IMR-90 (cell line): ENCODE results near the gene ARHGAP31. TPM values are rescaled to one million over a fixed set of nuclear protein-coding genes. Genes with fewer than 3 reads are reported as not detected.
A peak's percentile ranks its signal among the peaks of the same experiment; 100 is the strongest.

Experiments used
- ATAC-seq: fragments of 200-7000 bp; cut with Tn5 transposase; 2 replicates; pipeline ENCODE4 v1.9.1; 2020; ENCODE audit warnings: low read depth, mild to moderate bottlenecking, moderate library complexity
- BruUV-seq: library from RNA; stranded (reverse); fragments of 400-500 nt; replicated peaks from 2 replicates; lab custom pipeline; 2021; lab: Mats Ljungman, UMichigan
- CTCF ChIA-PET: fragments of 300-600 bp; formaldehyde crosslinking; extraction: SDS; loops from one replicate; lab custom pipeline; 2021; ENCODE audit warnings: antibody characterized with exemption; lab: Yijun Ruan, JAX
- POLR2A ChIA-PET: fragments of 300-600 bp; sonication (Branson Sonifier 250); formaldehyde crosslinking; loops from one replicate; lab custom pipeline; 2022; ENCODE audit warnings: antibody characterized with exemption; ENCODE audit not compliant: unreplicated experiment; lab: Charles Lee
- DNase-seq: peaks from one replicate; pipeline ENCODE4 v3.0.0; 2013
- H2AFZ ChIP-seq: replicated peaks from 2 replicates; pipeline ENCODE3; 2013; ENCODE audit warnings: low read length, mild to moderate bottlenecking; ENCODE audit not compliant: poor library complexity
- H2AK5ac ChIP-seq: 2 replicates; pipeline ENCODE4 v1.6.1; 2013; ENCODE audit warnings: low read depth, low read length, inconsistent platforms
- H2AK9ac ChIP-seq: replicated peaks from 2 replicates; pipeline ENCODE3; 2013; ENCODE audit warnings: mild to moderate bottlenecking, low read depth, low read length, moderate library complexity; ENCODE audit not compliant: poor library complexity
- H2BK120ac ChIP-seq: 2 replicates; pipeline ENCODE4 v1.6.1; 2013; ENCODE audit warnings: low read depth, low read length, inconsistent platforms
- H2BK15ac ChIP-seq: 3 replicates; pipeline ENCODE4 v1.6.1; 2013; ENCODE audit warnings: low read depth, low read length, inconsistent platforms
- H2BK20ac ChIP-seq: 2 replicates; pipeline ENCODE4 v1.6.1; 2013; ENCODE audit warnings: low read depth, mild to moderate bottlenecking, inconsistent platforms, low read length, moderate library complexity
- H2BK5ac ChIP-seq: 2 replicates; pipeline ENCODE4 v1.6.1; 2013; ENCODE audit warnings: mild to moderate bottlenecking, low read depth, low read length, inconsistent platforms; ENCODE audit not compliant: poor library complexity, severe bottlenecking
- H3K14ac ChIP-seq: replicated peaks from 2 replicates; pipeline ENCODE4 v1.6.1; 2013; ENCODE audit warnings: low read depth, low read length, inconsistent platforms
- H3K18ac ChIP-seq: 2 replicates; pipeline ENCODE4 v1.6.1; 2013; ENCODE audit warnings: low read depth, low read length, control low read depth
- H3K23ac ChIP-seq: 2 replicates; pipeline ENCODE4 v1.6.1; 2013; ENCODE audit warnings: low read depth, low read length, inconsistent platforms
- H3K27ac ChIP-seq: 2 replicates; pipeline ENCODE4 v1.5.1; 2013; ENCODE audit warnings: mild to moderate bottlenecking, control low read depth, low read length; ENCODE audit not compliant: insufficient read depth
- H3K27me3 ChIP-seq: 2 replicates; pipeline ENCODE4 v1.6.1; 2013; ENCODE audit warnings: low read length; ENCODE audit not compliant: control insufficient read depth, insufficient read depth
- H3K36me3 ChIP-seq: 2 replicates; pipeline ENCODE4 v1.6.1; 2013; ENCODE audit warnings: low read length, mixed read lengths; ENCODE audit not compliant: control insufficient read depth, insufficient read depth
- H3K4ac ChIP-seq: 2 replicates; pipeline ENCODE4 v1.6.1; 2013; ENCODE audit warnings: low read depth, low read length, inconsistent platforms
- H3K4me1 ChIP-seq: 2 replicates; pipeline ENCODE4 v1.6.1; 2013; ENCODE audit warnings: low read length, mixed read lengths; ENCODE audit not compliant: control insufficient read depth, insufficient read depth
- H3K4me2 ChIP-seq: 2 replicates; pipeline ENCODE4 v1.6.1; 2013; ENCODE audit warnings: low read depth, mild to moderate bottlenecking, control low read depth, low read length, moderate library complexity
- H3K4me3 ChIP-seq: 2 replicates; pipeline ENCODE4 v1.5.1; 2013; ENCODE audit warnings: low read depth, mild to moderate bottlenecking, control low read depth, low read length, moderate library complexity; ENCODE audit not compliant: insufficient read depth
- H3K56ac ChIP-seq: 2 replicates; pipeline ENCODE4 v1.6.1; 2013; ENCODE audit warnings: low read length, inconsistent platforms; ENCODE audit not compliant: insufficient read depth; ENCODE audit errors: extremely low read depth
- H3K79me1 ChIP-seq, 2 experiments: 2 replicates each; pipeline ENCODE4 v1.6.1; 2013; ENCODE audit warnings: low read length in 2 of 2, inconsistent platforms in 1 of 2, low read depth in 1 of 2
- H3K9ac ChIP-seq: 2 replicates; pipeline ENCODE4 v1.6.1; 2013; ENCODE audit warnings: low read depth, low read length, control low read depth
- H3K9me1 ChIP-seq: 2 replicates; pipeline ENCODE4 v1.6.1; 2013; ENCODE audit warnings: low read length, inconsistent platforms; ENCODE audit not compliant: insufficient read depth
- H3K9me3 ChIP-seq: 2 replicates; pipeline ENCODE4 v1.6.1; 2013; ENCODE audit warnings: low read length; ENCODE audit not compliant: control insufficient read depth, insufficient read depth
- H4K20me1 ChIP-seq: 2 replicates; pipeline ENCODE4 v1.6.1; 2013; ENCODE audit warnings: low read length, inconsistent platforms; ENCODE audit not compliant: insufficient read depth
- H4K5ac ChIP-seq: 2 replicates; pipeline ENCODE4 v1.6.1; 2013; ENCODE audit warnings: mild to moderate bottlenecking, low read depth, low read length, control low read depth
- H4K8ac ChIP-seq, 2 experiments: 2 replicates each; pipeline ENCODE4 v1.6.1; 2013; ENCODE audit warnings: low read depth in 2 of 2, low read length in 2 of 2, control low read depth in 1 of 2, inconsistent platforms in 1 of 2
- H4K91ac ChIP-seq: 2 replicates; pipeline ENCODE4 v1.6.1; 2013; ENCODE audit warnings: low read depth, low read length, inconsistent platforms; ENCODE audit not compliant: insufficient read depth
- MAFK ChIP-seq: IDR thresholded peaks from 2 replicates; pipeline ENCODE4 v1.6.1; 2012; ENCODE audit warnings: low read depth, low read length, improper control_type of control experiment
- MXI1 ChIP-seq: IDR thresholded peaks from 2 replicates; pipeline ENCODE4 v1.6.1; 2012; ENCODE audit warnings: low read depth, mild to moderate bottlenecking, low read length, moderate library complexity, borderline replicate concordance
- WGBS, 2 experiments: methylation state at CpG; one replicate each; pipeline versions ENCODE4 v1.1.5 to v1.1.7; 2013; ENCODE audit warnings: missing lambda C conversion rate in 2 of 2; ENCODE audit not compliant: insufficient read length in 1 of 2; ENCODE audit errors: extremely low coverage in 2 of 2; 5-methylcytosine and 5-hydroxymethylcytosine counted together
- dilution Hi-C: fragments of 300-500 bp; cut with HindIII; formaldehyde crosslinking; loops from one replicate; pipeline ENCODE4 v1.14.3; 2018; ENCODE audit warnings: low sequenced_read_pairs; ENCODE audit not compliant: unreplicated experiment
- in situ Hi-C: fragments of 300-500 bp; cut with MboI; formaldehyde crosslinking; loops from 3 replicates; pipeline ENCODE4 v1.14.3; 2019; ENCODE audit warnings: low sequenced_read_pairs, inconsistent platforms, mixed read lengths
- intact Hi-C: fragments of 100-400 bp; cut with micrococcal nuclease; formaldehyde crosslinking; loops from 2 replicates; pipeline ENCODE4 v1.10.0; 2022
- polyA plus RNA-seq, 3 experiments: library from polyadenylated mRNA; depleted of rRNA; stranded (reverse); fragments of >200 nt; gene quantifications; 2 replicates each; pipeline ENCODE4 v1.2.3, GENCODE V29; 2012; ENCODE audit warnings: low replicate concordance in 1 of 3
- total RNA-seq: library from RNA; depleted of rRNA; stranded (reverse); fragments of >200 nt; gene quantifications from 2 replicates; pipeline ENCODE4 v1.2.3, GENCODE V29; 2012
- TF ChIP-seq, protein P1 (sequence below): fragments of 150-350 bp; IDR thresholded peaks from 2 replicates; pipeline ENCODE4 v1.6.1; 2017; ENCODE audit warnings: mild to moderate bottlenecking, antibody characterized with exemption, low read length, low read depth

ARHGAP31 gene
- total and polyA plus RNA-seq, 2 of the 4 experiments (the other 2 are of a cell fraction), result 6.6 to 7.7 TPM

DNA sequence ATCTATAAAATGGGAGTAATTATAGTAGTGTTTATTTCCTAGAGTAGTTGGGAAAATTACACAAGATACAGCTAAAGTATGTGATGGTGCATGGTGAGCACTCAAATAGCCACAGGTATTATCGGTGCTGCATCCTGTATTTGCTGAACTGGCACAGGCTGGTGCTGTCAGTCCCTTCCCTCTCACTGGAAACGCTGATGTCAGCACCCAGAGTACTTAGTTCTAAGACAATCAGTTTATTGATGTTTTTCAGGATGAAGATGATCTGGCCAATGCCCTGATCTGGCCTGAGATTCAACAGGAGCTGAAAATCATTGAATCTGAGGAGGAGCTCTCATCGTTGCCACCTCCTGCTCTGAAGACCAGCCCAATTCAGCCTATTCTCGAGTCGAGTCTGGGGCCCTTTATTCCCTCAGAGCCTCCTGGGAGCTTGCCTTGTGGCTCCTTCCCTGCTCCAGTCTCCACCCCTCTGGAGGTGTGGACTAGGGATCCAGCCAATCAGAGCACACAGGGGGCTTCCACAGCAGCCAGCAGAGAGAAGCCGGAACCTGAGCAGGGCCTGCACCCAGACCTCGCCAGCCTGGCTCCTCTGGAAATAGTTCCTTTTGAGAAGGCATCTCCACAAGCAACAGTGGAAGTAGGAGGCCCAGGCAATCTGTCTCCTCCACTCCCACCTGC, 119.6 kb downstream of the ARHGAP31 start:
- Histone ChIP-seq H3K27me3 (no peaks in the 10 kb centered on the region), H2BK120ac (no peak overlapping the region), H2AFZ (no peak overlapping the region), H3K9ac (no peak overlapping the region), H3K4me1 (peaks cover 4% of the 10 kb centered on the region), H4K5ac (no peak overlapping the region), H4K8ac (no peak overlapping the region), H3K14ac (no peak overlapping the region), H3K79me1 (peaks cover 0 to 5% of the 10 kb centered on the region in 2 experiments; a peak in 1 of 4 replicates), H3K9me3 (no peaks in the 10 kb centered on the region), H3K23ac (no peak overlapping the region), H4K20me1 (no peaks in the 10 kb centered on the region), H3K27ac (no peak overlapping the region), H3K36me3 (peaks cover 35% of the 10 kb centered on the region), H2AK9ac (no peak overlapping the region), H4K91ac (no peak overlapping the region), H3K56ac (no peak overlapping the region), H2AK5ac (no peak overlapping the region), H2BK20ac (no peak overlapping the region), H3K18ac (no peak overlapping the region), H2BK5ac (no peak overlapping the region), H3K4me2 (no peak overlapping the region), H3K9me1 (peaks cover 14% of the 10 kb centered on the region; the same call in 1 of the 2 replicates), H3K4ac (no peak overlapping the region), H3K4me3 (no peak overlapping the region), H2BK15ac (no peak overlapping the region)
- intact Hi-C loops, result no loop called here
- DNase-seq (no peak), ATAC-seq (no peak)
- TF ChIP-seq, protein P1, sequence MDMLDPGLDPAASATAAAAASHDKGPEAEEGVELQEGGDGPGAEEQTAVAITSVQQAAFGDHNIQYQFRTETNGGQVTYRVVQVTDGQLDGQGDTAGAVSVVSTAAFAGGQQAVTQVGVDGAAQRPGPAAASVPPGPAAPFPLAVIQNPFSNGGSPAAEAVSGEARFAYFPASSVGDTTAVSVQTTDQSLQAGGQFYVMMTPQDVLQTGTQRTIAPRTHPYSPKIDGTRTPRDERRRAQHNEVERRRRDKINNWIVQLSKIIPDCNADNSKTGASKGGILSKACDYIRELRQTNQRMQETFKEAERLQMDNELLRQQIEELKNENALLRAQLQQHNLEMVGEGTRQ, result no peak
- TF ChIP-seq MXI1, result no peak
- TF ChIP-seq MAFK, result peak; percentile 90
- ChIA-PET CTCF (no interaction called here), POLR2A (no interaction called here)
- dilution Hi-C loops, result no loop called here
- 100% methylated on average over 1 of the region's 7 CpGs; no CpG with 5 or more reads in 1 of the 2 experiments for WGBS, 2 experiments
- BruUV-seq, result no TSS peak
- in situ Hi-C loops, result no loop called here
